HUES64 (cell line): ENCODE data around the gene PCYT2.
"Not testable (repeated sequence)": the region's sequence is repeated elsewhere in the genome, so short reads cannot be mapped to it uniquely, and the experiment has no call there.

ENCODE experiments used
- H3K27ac ChIP-seq: 2 replicates; pipeline ENCODE4 v1.7.0; 2013; ENCODE audit warnings: low read depth, low read length, inconsistent platforms
- H3K27me3 ChIP-seq: 2 replicates; pipeline ENCODE4 v1.6.1; 2013; ENCODE audit warnings: mild to moderate bottlenecking, low read length; ENCODE audit not compliant: insufficient read depth
- H3K36me3 ChIP-seq: 2 replicates; pipeline ENCODE4 v1.6.1; 2013; ENCODE audit warnings: mild to moderate bottlenecking, low read length; ENCODE audit not compliant: insufficient read depth
- H3K4me1 ChIP-seq: 2 replicates; pipeline ENCODE4 v1.6.1; 2013; ENCODE audit warnings: mild to moderate bottlenecking, low read length, moderate library complexity; ENCODE audit not compliant: insufficient read depth
- H3K4me3 ChIP-seq: 2 replicates; pipeline ENCODE4 v1.5.1; 2013; ENCODE audit warnings: mild to moderate bottlenecking, low read length, moderate library complexity
- H3K9ac ChIP-seq: 2 replicates; pipeline ENCODE4 v1.6.1; 2013; ENCODE audit warnings: mild to moderate bottlenecking, low read depth, low read length
- H3K9me3 ChIP-seq: 2 replicates; pipeline ENCODE4 v1.6.1; 2013; ENCODE audit warnings: low read depth, low read length; ENCODE audit not compliant: insufficient read depth
- WGBS: fragments of 150-250, 120-280 bp; methylation state at CpG from one replicate; pipeline ENCODE4 v1.1.7; 2013; ENCODE audit warnings: missing lambda C conversion rate; 5-methylcytosine and 5-hydroxymethylcytosine counted together

The PCYT2 gene

GRCh38 chr17:81954131-81955057 is 43.2 kb upstream of the PCYT2 start:
- Histone ChIP-seq H3K36me3 (no peaks in the 10 kb centered on the region), H3K9me3 (no peaks in the 10 kb centered on the region), H3K27ac (no peak overlapping the region), H3K9ac (no peak overlapping the region), H3K4me3 (no peak overlapping the region), H3K27me3 (peaks cover 37% of the 10 kb centered on the region), H3K4me1 (no peaks in the 10 kb centered on the region)
- 88% methylated on average over 19 of the region's 19 CpGs for WGBS

GRCh38 chr17:81953443-81953842 is 42.2 kb upstream of the PCYT2 start:
- H3K27ac ChIP-seq, H3K4me3 ChIP-seq, H3K9me3 ChIP-seq, H3K4me1 ChIP-seq, H3K36me3 ChIP-seq, H3K9ac ChIP-seq: not testable (repeated sequence)
- peaks cover 28% of the 10 kb centered on the region for H3K27me3 ChIP-seq
- WGBS, result 84% methylated on average over 5 of the region's 5 CpGs

DNA sequence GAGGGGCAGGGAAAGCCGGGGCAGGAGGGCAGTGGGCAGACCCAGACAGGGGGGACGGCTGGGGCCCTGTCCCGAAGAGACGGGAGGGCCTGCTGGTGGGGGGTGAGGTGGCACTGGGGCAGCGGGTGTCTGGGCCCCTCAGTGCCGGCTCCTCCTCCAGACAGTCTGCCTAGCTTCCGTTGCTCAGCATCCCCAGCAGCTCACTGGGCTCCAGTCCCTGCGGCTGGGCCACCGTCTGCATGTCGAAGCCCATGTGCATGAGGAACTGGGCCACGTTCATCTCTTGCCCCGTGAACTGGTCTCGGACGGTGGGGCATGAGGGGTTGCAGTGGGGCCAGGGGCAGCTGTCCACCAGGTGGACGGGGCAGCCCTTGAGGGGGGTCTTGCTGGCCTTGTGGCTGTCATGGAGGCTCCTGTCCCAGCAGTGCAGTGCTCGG is 41.6 kb upstream of the PCYT2 start:
- Histone ChIP-seq H3K4me3 (no peak overlapping the region), H3K9me3 (no peaks in the 10 kb centered on the region), H3K27ac (no peak overlapping the region), H3K36me3 (no peaks in the 10 kb centered on the region), H3K27me3 (peaks cover 21% of the 10 kb centered on the region), H3K4me1 (no peaks in the 10 kb centered on the region), H3K9ac (no peak overlapping the region)
- 85% methylated on average over 16 of the region's 16 CpGs for WGBS

GRCh38 chr17:81951785-81952684 is 40.8 kb upstream of the PCYT2 start:
- WGBS, result 82% methylated on average over 10 of the region's 13 CpGs
- no peaks in the 10 kb centered on the region for H3K9me3 ChIP-seq
- H3K27ac ChIP-seq, result no peak overlapping the region
- H3K4me3 ChIP-seq, result no peak overlapping the region
- H3K27me3 ChIP-seq, result peaks cover 14% of the 10 kb centered on the region
- no peaks in the 10 kb centered on the region for H3K4me1 ChIP-seq
- H3K36me3 ChIP-seq, result no peaks in the 10 kb centered on the region
- H3K9ac ChIP-seq, result no peak overlapping the region

GRCh38 chr17:81950501-81950900 is 39.3 kb upstream of the PCYT2 start:
- Histone ChIP-seq H3K4me1 (no peaks in the 10 kb centered on the region), H3K36me3 (no peaks in the 10 kb centered on the region), H3K9ac (no peak overlapping the region), H3K4me3 (no peak overlapping the region), H3K9me3 (no peaks in the 10 kb centered on the region), H3K27ac (no peak overlapping the region), H3K27me3 (peaks cover 4% of the 10 kb centered on the region; the same call in 1 of the 2 replicates)
- WGBS, result 90% methylated on average over 15 of the region's 15 CpGs

DNA sequence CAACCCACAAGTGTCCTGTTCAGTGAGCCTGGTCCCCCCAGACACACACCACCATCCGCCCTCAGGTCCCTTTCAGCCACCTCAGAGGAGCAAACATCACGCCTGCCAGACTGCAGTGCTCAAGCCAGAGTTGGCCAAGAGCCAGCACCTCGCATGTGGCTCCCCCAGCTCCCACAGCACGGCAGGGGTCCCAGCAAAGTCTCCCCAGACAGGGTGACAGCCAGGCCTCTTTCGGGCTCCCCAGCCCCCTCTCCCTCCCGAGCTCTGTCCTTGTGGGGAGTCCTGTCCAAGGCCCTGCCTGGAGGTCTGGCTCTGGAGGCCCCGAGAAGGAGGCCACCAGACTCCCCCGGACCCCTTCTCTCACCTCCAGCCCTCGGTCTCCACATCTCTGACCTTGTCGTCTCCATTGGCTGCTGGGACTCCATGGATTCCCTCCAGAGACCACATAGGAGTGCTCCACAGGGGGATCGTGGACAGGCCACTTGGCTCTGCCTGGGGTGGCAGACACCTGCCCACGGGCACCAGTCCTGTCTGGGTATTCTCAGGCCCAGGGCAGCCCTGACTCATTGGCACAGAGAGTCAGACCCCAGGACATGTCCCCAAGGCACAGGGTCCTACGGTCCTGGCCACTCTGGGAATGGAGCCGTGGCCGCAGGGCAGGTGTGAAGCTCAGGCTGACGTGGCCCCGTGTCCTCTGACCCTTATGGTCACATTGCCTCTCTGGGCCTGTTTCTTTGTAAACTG is 37.6 kb upstream of the PCYT2 start:
- Histone ChIP-seq H3K4me1 (0 out of 2 replicates have a peak, but pooled peaks cover 3% of the 10 kb centered on the region), H3K9me3 (no peaks in the 10 kb centered on the region), H3K36me3 (no peaks in the 10 kb centered on the region), H3K4me3 (no peak overlapping the region), H3K9ac (no peak overlapping the region), H3K27me3 (peaks cover 4% of the 10 kb centered on the region; the same call in 1 of the 2 replicates), H3K27ac (no peak overlapping the region)
- 87% methylated on average over 17 of the region's 17 CpGs for WGBS

- 89% methylated on average over 13 of the region's 13 CpGs for WGBS
- no peaks in the 10 kb centered on the region for H3K9me3 ChIP-seq
- peaks cover 8% of the 10 kb centered on the region; the same call in 1 of the 2 replicates for H3K27me3 ChIP-seq
- no peaks in the 10 kb centered on the region for H3K36me3 ChIP-seq
- no peak within 1 kb of the TSS for H3K4me3 ChIP-seq
- no peak within 1 kb of the TSS for H3K9ac ChIP-seq
- no peak within 1 kb of the TSS for H3K27ac ChIP-seq
- peaks cover 3% of the 10 kb centered on the region; the same call in 1 of the 2 replicates for H3K4me1 ChIP-seq
Measured at GRCh38 chr17:81947189-81947588, 36.0 kb upstream of the PCYT2 start, which contains the start of gene MYADML2. Gene MYADML2, minus strand, starts transcription at chr17:81947233. Its CDS starts 5,492 bp downstream, at chr17:81941741.

DNA sequence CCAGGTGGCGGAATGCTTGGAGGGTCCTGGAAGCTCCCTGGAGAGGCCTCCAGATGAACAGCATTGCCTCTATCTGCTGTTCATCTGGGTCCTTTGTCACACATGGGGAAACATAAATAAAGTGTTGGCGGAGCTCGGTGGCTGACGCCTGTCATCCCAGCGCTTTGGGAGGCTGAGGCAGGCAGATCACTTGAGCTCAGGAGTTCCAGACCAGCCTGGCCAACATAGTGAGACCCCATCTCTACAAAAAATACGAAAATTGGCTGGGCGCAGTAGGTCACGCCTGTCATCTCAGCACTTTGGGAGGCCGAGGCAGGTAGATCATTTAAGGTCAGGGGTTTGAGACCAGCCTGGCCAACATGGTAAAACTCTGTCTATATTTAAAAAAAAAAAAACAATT is 33.7 kb upstream of the PCYT2 start:
- WGBS, result 93% methylated on average over 9 of the region's 9 CpGs
- H3K27me3 ChIP-seq, result peaks cover 8% of the 10 kb centered on the region; the same call in 1 of the 2 replicates
- H3K27ac ChIP-seq, result no peak overlapping the region
- H3K4me3 ChIP-seq, result no peak overlapping the region
- no peaks in the 10 kb centered on the region for H3K9me3 ChIP-seq
- H3K4me1 ChIP-seq, result peaks cover 5% of the 10 kb centered on the region; the same call in 1 of the 2 replicates
- no peak overlapping the region for H3K9ac ChIP-seq
- no peaks in the 10 kb centered on the region for H3K36me3 ChIP-seq

- H3K4me3 ChIP-seq, result no peak overlapping the region
- H3K27me3 ChIP-seq, result peaks cover 11% of the 10 kb centered on the region
- H3K36me3 ChIP-seq, result no peaks in the 10 kb centered on the region
- 55% methylated on average over 11 of the region's 12 CpGs for WGBS
- H3K27ac ChIP-seq, result no peak overlapping the region
- H3K4me1 ChIP-seq, result peaks cover 5% of the 10 kb centered on the region; the same call in 1 of the 2 replicates
- H3K9me3 ChIP-seq, result no peaks in the 10 kb centered on the region
- H3K9ac ChIP-seq, result no peak overlapping the region
Measured at GRCh38 chr17:81942167-81942553, 31.0 kb upstream of the PCYT2 start.

GRCh38 chr17:81941484-81942166 is 30.4 kb upstream of the PCYT2 start:
- H3K27me3 ChIP-seq, result peaks cover 11% of the 10 kb centered on the region
- no peak overlapping the region for H3K4me3 ChIP-seq
- no peak overlapping the region for H3K27ac ChIP-seq
- H3K36me3 ChIP-seq, result no peaks in the 10 kb centered on the region
- H3K9me3 ChIP-seq, result no peaks in the 10 kb centered on the region
- H3K9ac ChIP-seq, result no peak overlapping the region
- WGBS, result 54% methylated on average over 29 of the region's 30 CpGs
- peaks cover 5% of the 10 kb centered on the region; the same call in 1 of the 2 replicates for H3K4me1 ChIP-seq
